ENCODE measurements around the gene BAHCC1.

Gene BAHCC1

GRCh38 chr17:81492202-81492601 is 96.9 kb downstream of the BAHCC1 start (continued):
- no peak for TF ChIP-seq ZNF8 (CRISPR knock-in tag; IDR thresholded peaks at IDR 0.05)

- no peak for ATAC-seq
Measured at GRCh38 chr17:81492706-81493105, 97.4 kb downstream of the BAHCC1 start.

DNA sequence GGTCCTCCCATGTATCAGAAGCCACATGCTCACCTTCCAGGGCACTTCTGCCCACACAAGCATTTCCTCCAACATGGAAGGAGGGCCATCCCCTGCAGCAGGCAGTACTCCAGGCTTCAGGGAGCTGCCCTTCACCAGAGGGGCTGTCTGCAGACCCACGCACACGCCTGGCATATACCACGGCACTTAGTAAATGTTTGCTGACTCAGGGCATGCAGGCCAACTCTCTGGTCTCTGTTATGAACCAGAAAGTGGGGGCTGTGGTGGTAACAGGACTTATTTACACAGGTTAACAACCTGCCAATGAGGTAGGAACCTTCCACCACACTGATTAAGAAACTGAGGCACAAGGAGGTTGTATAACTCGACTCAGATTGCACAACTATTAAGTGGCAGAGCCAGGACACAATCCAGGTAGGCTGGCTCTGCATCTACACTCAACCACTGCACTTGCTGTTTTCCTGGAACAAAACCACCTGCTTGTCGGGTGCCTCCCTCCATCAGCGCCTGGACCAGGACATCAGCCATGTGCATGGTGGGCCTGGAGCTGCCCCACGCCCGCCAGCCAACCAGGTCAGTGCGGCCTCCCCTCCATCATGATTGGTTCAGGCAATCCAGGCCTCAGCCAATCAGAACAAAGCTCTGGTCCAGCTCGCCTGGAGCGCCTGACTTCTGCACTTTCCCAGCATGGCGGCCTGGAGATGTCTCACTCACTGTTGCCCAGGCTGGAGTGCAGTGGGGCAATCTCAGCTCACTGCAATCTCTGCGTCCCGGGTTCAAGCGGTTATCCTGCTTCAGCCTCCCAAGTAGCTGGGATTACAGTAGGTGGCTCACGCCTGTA is 98.2 kb downstream of the BAHCC1 start:
- TF ChIP-seq PATZ1 (CRISPR knock-in tag; IDR thresholded peaks at IDR 0.05; ENCODE audit: borderline replicate concordance): no peak
- no peak for ATAC-seq

More at GRCh38 chr17:81492706-81493105, 97.4 kb downstream of the BAHCC1 start:
- TF ChIP-seq ESRRG (CRISPR knock-in tag; IDR thresholded peaks at IDR 0.05): no peak

DNA sequence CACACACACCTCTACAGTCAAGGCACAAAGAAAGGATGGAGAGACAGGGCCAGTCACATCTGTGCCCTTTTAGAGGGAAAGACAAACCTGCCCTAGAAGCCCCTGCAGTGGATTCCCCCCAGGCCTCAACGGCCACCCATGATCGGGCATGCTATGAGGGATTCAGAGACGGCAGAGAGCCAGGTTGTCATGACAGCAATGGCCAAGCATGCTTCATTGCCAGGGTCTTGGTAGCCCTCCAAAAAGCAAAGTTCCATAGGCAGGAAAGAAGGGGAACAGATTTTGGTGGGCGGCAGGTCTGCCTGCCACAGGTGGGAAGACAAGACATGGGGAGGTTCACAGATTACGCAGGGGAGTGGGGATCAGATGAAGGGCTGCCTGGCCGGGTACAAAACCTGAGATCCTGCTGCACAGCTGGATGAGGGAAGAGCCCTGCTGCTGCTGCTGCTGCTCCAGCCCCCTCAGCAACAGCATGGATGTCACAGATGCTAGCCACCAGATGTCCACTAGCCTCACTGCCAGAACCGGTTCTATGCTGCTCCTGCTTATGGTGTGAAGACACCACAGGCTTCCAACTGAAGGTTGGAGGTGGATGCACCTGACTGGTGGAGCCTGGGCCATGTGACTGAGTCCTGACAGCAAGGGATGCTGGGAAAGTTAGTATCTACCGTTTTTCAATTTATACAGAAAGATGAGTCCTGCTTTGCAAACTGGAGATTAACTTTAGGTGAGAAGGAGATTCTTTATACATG is 99.5 kb downstream of the BAHCC1 start:
- ATAC-seq: peak; percentile 77
- TF ChIP-seq CSDC2 (CRISPR knock-in tag; IDR thresholded peaks at IDR 0.05) (no peak), ZFP30 (CRISPR knock-in tag; IDR thresholded peaks at IDR 0.05) (no peak), CSRNP3 (CRISPR knock-in tag; IDR thresholded peaks at IDR 0.05) (no peak), GLIS3 (CRISPR knock-in tag; IDR thresholded peaks at IDR 0.05) (no peak), ESRRG (CRISPR knock-in tag; IDR thresholded peaks at IDR 0.05) (no peak), ZNF565 (CRISPR knock-in tag; conservative IDR thresholded peaks at IDR 0.05; ENCODE audit: low read depth) (no peak), TCF4 (CRISPR knock-in tag; IDR thresholded peaks at IDR 0.05; ENCODE audit: borderline replicate concordance) (peak; percentile 67)

- ATAC-seq: no peak
- no peak for TF ChIP-seq ZNF565 (CRISPR knock-in tag; conservative IDR thresholded peaks at IDR 0.05; ENCODE audit: low read depth)
- no peak for TF ChIP-seq RARB (CRISPR knock-in tag; IDR thresholded peaks at IDR 0.05)
- TF ChIP-seq CSRNP3 (CRISPR knock-in tag; IDR thresholded peaks at IDR 0.05): no peak
Measured at GRCh38 chr17:81498953-81499600, 103.8 kb downstream of the BAHCC1 start.

DNA sequence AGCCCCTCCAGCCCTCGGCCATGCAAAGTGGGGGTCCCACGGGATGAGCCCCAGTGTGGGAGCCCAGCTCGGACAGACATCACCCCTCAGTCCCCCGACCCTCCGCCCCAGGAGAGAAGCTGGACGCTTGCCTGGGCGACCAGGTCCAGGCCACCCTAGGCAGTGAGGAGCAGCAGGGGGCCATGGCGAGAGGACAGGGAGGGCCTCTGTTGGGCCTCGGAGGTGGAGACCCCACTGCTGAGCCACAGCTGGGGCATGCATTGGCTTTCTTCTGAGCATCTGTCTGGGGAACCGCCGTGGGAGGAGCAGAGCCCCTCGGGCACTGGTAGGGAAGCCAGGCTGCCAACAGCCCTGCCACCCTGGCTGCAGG is 104.3 kb downstream of the BAHCC1 start:
- ATAC-seq: no peak
- TF ChIP-seq GLIS3 (CRISPR knock-in tag; IDR thresholded peaks at IDR 0.05): no peak
- TF ChIP-seq TOX (CRISPR knock-in tag; IDR thresholded peaks at IDR 0.05; ENCODE audit: borderline replicate concordance): no peak
- TF ChIP-seq RARB (CRISPR knock-in tag; IDR thresholded peaks at IDR 0.05): no peak
- no peak for TF ChIP-seq SNAI2 (CRISPR knock-in tag; IDR thresholded peaks at IDR 0.05)
- TF ChIP-seq ZNF8 (CRISPR knock-in tag; IDR thresholded peaks at IDR 0.05): no peak
- TF ChIP-seq ARNTL (CRISPR knock-in tag; IDR thresholded peaks at IDR 0.05; ENCODE audit: borderline replicate concordance, low read depth): no peak
- TF ChIP-seq CSRNP3 (CRISPR knock-in tag; IDR thresholded peaks at IDR 0.05): no peak
- no peak for TF ChIP-seq CREB5 (CRISPR knock-in tag; IDR thresholded peaks at IDR 0.05; ENCODE audit: low read depth)
- TF ChIP-seq ZC3H10 (CRISPR knock-in tag; IDR thresholded peaks at IDR 0.05): no peak
- no peak for TF ChIP-seq ZFP3 (CRISPR knock-in tag; IDR thresholded peaks at IDR 0.05)
- no peak for TF ChIP-seq PPARA (CRISPR knock-in tag; IDR thresholded peaks at IDR 0.05; ENCODE audit: borderline replicate concordance)
- TF ChIP-seq ZNF70 (CRISPR knock-in tag; IDR thresholded peaks at IDR 0.05): no peak
- TF ChIP-seq ESRRG (CRISPR knock-in tag; IDR thresholded peaks at IDR 0.05): no peak
- TF ChIP-seq ISL1 (CRISPR knock-in tag; IDR thresholded peaks at IDR 0.05): no peak
- TF ChIP-seq, protein P1, sequence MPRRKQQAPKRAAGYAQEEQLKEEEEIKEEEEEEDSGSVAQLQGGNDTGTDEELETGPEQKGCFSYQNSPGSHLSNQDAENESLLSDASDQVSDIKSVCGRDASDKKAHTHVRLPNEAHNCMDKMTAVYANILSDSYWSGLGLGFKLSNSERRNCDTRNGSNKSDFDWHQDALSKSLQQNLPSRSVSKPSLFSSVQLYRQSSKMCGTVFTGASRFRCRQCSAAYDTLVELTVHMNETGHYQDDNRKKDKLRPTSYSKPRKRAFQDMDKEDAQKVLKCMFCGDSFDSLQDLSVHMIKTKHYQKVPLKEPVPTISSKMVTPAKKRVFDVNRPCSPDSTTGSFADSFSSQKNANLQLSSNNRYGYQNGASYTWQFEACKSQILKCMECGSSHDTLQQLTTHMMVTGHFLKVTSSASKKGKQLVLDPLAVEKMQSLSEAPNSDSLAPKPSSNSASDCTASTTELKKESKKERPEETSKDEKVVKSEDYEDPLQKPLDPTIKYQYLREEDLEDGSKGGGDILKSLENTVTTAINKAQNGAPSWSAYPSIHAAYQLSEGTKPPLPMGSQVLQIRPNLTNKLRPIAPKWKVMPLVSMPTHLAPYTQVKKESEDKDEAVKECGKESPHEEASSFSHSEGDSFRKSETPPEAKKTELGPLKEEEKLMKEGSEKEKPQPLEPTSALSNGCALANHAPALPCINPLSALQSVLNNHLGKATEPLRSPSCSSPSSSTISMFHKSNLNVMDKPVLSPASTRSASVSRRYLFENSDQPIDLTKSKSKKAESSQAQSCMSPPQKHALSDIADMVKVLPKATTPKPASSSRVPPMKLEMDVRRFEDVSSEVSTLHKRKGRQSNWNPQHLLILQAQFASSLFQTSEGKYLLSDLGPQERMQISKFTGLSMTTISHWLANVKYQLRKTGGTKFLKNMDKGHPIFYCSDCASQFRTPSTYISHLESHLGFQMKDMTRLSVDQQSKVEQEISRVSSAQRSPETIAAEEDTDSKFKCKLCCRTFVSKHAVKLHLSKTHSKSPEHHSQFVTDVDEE (CRISPR knock-in tag; IDR thresholded peaks at IDR 0.05): no peak
- TF ChIP-seq CSDC2 (CRISPR knock-in tag; IDR thresholded peaks at IDR 0.05): no peak

Measured in SK-N-SH treated with all-trans-retinoic acid at 6 μM for 48 hours (cell line).